DND-41 (cell line): Measurements from ENCODE around the gene MAP4K1.

Experiments used
- ATAC-seq: fragments of 200-7000 bp; cut with Tn5 transposase; 3 replicates; pipeline ENCODE4 v1.9.1; 2021; ENCODE audit warnings: low read depth; ENCODE audit not compliant: insufficient read depth
- DNase-seq: peaks from one replicate; pipeline ENCODE4 v3.0.0-alpha.2; 2020
- H2AFZ ChIP-seq: 2 replicates; pipeline ENCODE4 v1.6.0; 2012; ENCODE audit warnings: low read depth, low read length
- H3K27ac ChIP-seq: 2 replicates; pipeline ENCODE4 v1.5.1; 2012; ENCODE audit warnings: low read length, inconsistent platforms
- H3K27me3 ChIP-seq: fragments of 200-600 bp; sonication (generic); 2 replicates; pipeline ENCODE4 v1.6.0; 2012; ENCODE audit warnings: low read length, mild to moderate bottlenecking, inconsistent platforms; ENCODE audit not compliant: insufficient read depth, poor library complexity
- H3K36me3 ChIP-seq: 2 replicates; pipeline ENCODE4 v1.5.1; 2012; ENCODE audit warnings: low read length, inconsistent platforms; ENCODE audit not compliant: insufficient read depth
- H3K4me1 ChIP-seq: 2 replicates; pipeline ENCODE4 v1.5.1; 2012; ENCODE audit warnings: mild to moderate bottlenecking, low read length; ENCODE audit not compliant: insufficient read depth
- H3K4me2 ChIP-seq: 2 replicates; pipeline ENCODE4 v1.6.0; 2012; ENCODE audit warnings: mild to moderate bottlenecking, moderate library complexity, low read length, inconsistent platforms; ENCODE audit not compliant: insufficient read depth
- H3K4me3 ChIP-seq, 2 experiments: fragments of 200-600 bp in 1 of 2; shearing (Covaris generic) in 1 of 2; 2 replicates each; pipeline ENCODE4 v1.5.1; 2012 to 2016; ENCODE audit warnings: inconsistent platforms in 2 of 2, low read length in 2 of 2, mild to moderate bottlenecking in 2 of 2, low read depth in 1 of 2, moderate library complexity in 1 of 2
- H3K79me2 ChIP-seq: 2 replicates; pipeline ENCODE4 v1.6.0; 2012; ENCODE audit warnings: low read length, inconsistent platforms; ENCODE audit not compliant: insufficient read depth
- H3K9ac ChIP-seq: 2 replicates; pipeline ENCODE4 v1.6.0; 2012; ENCODE audit warnings: low read depth, mild to moderate bottlenecking, inconsistent platforms, low read length, moderate library complexity
- H3K9me3 ChIP-seq: 2 replicates; pipeline ENCODE4 v1.5.1; 2012; ENCODE audit warnings: low read length, moderate library complexity, mild to moderate bottlenecking, inconsistent platforms; ENCODE audit not compliant: insufficient read depth, severe bottlenecking
- H4K20me1 ChIP-seq: 2 replicates; pipeline ENCODE4 v1.6.0; 2012; ENCODE audit warnings: low read length; ENCODE audit not compliant: insufficient read depth
- CTCF ChIP-seq: IDR thresholded peaks from 2 replicates; pipeline ENCODE4 v1.5.1; 2012; ENCODE audit warnings: borderline replicate concordance, low read length, moderate library complexity, mild to moderate bottlenecking; ENCODE audit not compliant: poor library complexity, severe bottlenecking; ENCODE audit errors: extremely low read depth
- EZH2 ChIP-seq: IDR thresholded peaks from 3 replicates; pipeline ENCODE4 v1.6.1; 2012; ENCODE audit warnings: borderline replicate concordance, low read depth, mild to moderate bottlenecking, moderate library complexity, low read length, inconsistent platforms; ENCODE audit not compliant: severe bottlenecking

MAP4K1 gene

GRCh38 chr19:38596057-38596981 is 21.4 kb downstream of the MAP4K1 start:
- Histone ChIP-seq H3K27me3 (no peaks in the 10 kb centered on the region), H3K4me2 (no peak overlapping the region), H2AFZ (no peak overlapping the region), H3K36me3 (peaks cover 47% of the 10 kb centered on the region), H3K27ac (no peak overlapping the region), H3K79me2 (no peaks in the 10 kb centered on the region), H3K9me3 (no peaks in the 10 kb centered on the region), H3K4me1 (no peaks in the 10 kb centered on the region), H3K4me3 (no peak overlapping the region), H3K9ac (no peak overlapping the region), H4K20me1 (no peaks in the 10 kb centered on the region; the same call in 1 of the 2 replicates)
- DNase-seq (peak; percentile 24), ATAC-seq (no peak)
- TF ChIP-seq CTCF: no peak
- TF ChIP-seq EZH2: no peak

GRCh38 chr19:38592940-38593339 is 24.8 kb downstream of the MAP4K1 start:
- ATAC-seq: no peak
- Histone ChIP-seq H3K27me3 (no peaks in the 10 kb centered on the region), H3K4me1 (no peaks in the 10 kb centered on the region), H2AFZ (no peak overlapping the region), H3K4me3 (no peak overlapping the region), H4K20me1 (no peaks in the 10 kb centered on the region; the same call in 1 of the 2 replicates), H3K4me2 (no peak overlapping the region), H3K9me3 (no peaks in the 10 kb centered on the region), H3K9ac (no peak overlapping the region), H3K27ac (no peak overlapping the region), H3K79me2 (no peaks in the 10 kb centered on the region), H3K36me3 (peaks cover 45% of the 10 kb centered on the region)
- TF ChIP-seq EZH2: no peak
- TF ChIP-seq CTCF: no peak
- no peak for DNase-seq

GRCh38 chr19:38588041-38588440 is 29.7 kb downstream of the MAP4K1 start:
- Histone ChIP-seq H3K27ac (no peak overlapping the region), H3K79me2 (no peaks in the 10 kb centered on the region), H3K27me3 (no peaks in the 10 kb centered on the region), H3K36me3 (peaks cover 6% of the 10 kb centered on the region), H3K9me3 (no peaks in the 10 kb centered on the region), H3K4me2 (no peak overlapping the region), H2AFZ (no peak overlapping the region), H3K4me3 (no peak overlapping the region), H4K20me1 (no peaks in the 10 kb centered on the region), H3K9ac (no peak overlapping the region), H3K4me1 (no peaks in the 10 kb centered on the region)
- ATAC-seq (no peak), DNase-seq (no peak)
- TF ChIP-seq CTCF (no peak), EZH2 (no peak)
